ENCODE results near the gene TFAP2A.

The TFAP2A gene

GRCh38 chr6:10382322-10382721 is 32.6 kb downstream of the TFAP2A start:
- no peak for DNase-seq

GRCh38 chr6:10381830-10382208 is 33.1 kb downstream of the TFAP2A start:
- no peak for DNase-seq

GRCh38 chr6:10381133-10381829 is 33.6 kb downstream of the TFAP2A start:
- DNase-seq, result no peak

- no peak for DNase-seq
These were observed 39.4 kb downstream of the TFAP2A start for GRCh38 chr6:10375391-10375969.

GRCh38 chr6:10373642-10374359 is 41.1 kb downstream of the TFAP2A start:
- DNase-seq, result no peak

GRCh38 chr6:10369896-10370295 is 45.0 kb downstream of the TFAP2A start:
- no peak for DNase-seq

- no peak for DNase-seq
These were observed 46.0 kb downstream of the TFAP2A start for GRCh38 chr6:10368861-10369260.

- DNase-seq, result no peak
These were observed 51.0 kb downstream of the TFAP2A start for GRCh38 chr6:10363911-10364310.

- DNase-seq, result no peak
These were observed 52.6 kb downstream of the TFAP2A start for GRCh38 chr6:10362300-10362699.

- no peak for DNase-seq
These were observed 53.4 kb downstream of the TFAP2A start for GRCh38 chr6:10361428-10361827.

GRCh38 chr6:10359581-10359980 is 55.3 kb downstream of the TFAP2A start:
- DNase-seq, result no peak

GRCh38 chr6:10355115-10355702 is 59.7 kb downstream of the TFAP2A start:
- DNase-seq, result no peak

- no peak for DNase-seq
These were observed 63.1 kb downstream of the TFAP2A start for GRCh38 chr6:10351791-10352190.

- DNase-seq, result no peak
These were observed 64.2 kb downstream of the TFAP2A start for GRCh38 chr6:10350720-10351119.

GRCh38 chr6:10347561-10348327 is 67.1 kb downstream of the TFAP2A start:
- DNase-seq, result no peak

Data from fibroblast of skin of right quadriceps (primary cell).